SU-DHL-6 (cell line): ENCODE measurements around the gene SCUBE1.

Experiments
- EZH2phosphoT487 ChIP-seq: fragments of 200-600 bp; sonication (generic), shearing (Covaris generic); conservative IDR thresholded peaks from 2 replicates; pipeline ENCODE4 v1.6.1; 2018; ENCODE audit warnings: mild to moderate bottlenecking, antibody characterized with exemption, low read length, moderate library complexity, mixed read lengths
- TF ChIP-seq, protein P1 (sequence below): fragments of 200-600 bp; sonication (generic); IDR thresholded peaks from one replicate; pipeline ENCODE4 v1.5.1; 2017; ENCODE audit warnings: antibody characterized with exemption, mild to moderate bottlenecking, low read length, moderate library complexity; ENCODE audit not compliant: insufficient read depth, poor library complexity, severe bottlenecking

DNA sequence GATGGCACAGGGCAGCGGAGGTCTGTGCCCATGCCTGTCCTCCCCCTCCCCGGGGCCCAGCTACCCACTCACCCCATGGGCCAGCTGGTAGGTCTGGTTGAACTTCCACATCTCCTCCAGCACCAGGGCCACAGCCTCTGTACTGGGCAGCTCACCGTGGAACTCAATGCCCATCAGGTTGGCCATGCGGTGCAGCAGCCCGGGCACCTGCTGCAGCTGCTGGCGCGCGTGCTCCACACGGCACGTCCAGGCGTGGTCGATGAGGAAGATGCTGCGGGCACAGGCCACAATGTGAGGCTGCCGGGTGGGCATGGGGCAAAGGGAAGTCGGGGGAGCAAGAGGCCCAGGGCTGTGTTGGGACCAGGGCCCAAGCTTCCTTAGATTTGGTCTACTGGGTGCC lies 162.5 kb downstream of the SCUBE1 start:
- TF ChIP-seq, protein P1, sequence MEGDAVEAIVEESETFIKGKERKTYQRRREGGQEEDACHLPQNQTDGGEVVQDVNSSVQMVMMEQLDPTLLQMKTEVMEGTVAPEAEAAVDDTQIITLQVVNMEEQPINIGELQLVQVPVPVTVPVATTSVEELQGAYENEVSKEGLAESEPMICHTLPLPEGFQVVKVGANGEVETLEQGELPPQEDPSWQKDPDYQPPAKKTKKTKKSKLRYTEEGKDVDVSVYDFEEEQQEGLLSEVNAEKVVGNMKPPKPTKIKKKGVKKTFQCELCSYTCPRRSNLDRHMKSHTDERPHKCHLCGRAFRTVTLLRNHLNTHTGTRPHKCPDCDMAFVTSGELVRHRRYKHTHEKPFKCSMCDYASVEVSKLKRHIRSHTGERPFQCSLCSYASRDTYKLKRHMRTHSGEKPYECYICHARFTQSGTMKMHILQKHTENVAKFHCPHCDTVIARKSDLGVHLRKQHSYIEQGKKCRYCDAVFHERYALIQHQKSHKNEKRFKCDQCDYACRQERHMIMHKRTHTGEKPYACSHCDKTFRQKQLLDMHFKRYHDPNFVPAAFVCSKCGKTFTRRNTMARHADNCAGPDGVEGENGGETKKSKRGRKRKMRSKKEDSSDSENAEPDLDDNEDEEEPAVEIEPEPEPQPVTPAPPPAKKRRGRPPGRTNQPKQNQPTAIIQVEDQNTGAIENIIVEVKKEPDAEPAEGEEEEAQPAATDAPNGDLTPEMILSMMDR = no peak
- no peak for TF ChIP-seq EZH2phosphoT487
